Stimulated activated effector memory CD8-positive, alpha-beta T cell treated with anti-CD3 and anti-CD28 coated beads, Interleukin-12 subunit alpha, Interleukin-12 subunit beta, amount 100 ng/mL, for 72 hours (primary cell): Measurements from ENCODE around the gene MRPS12.

Experiments
- ATAC-seq: fragments of 150-1000 bp; cut with Tn5 transposase; 2 replicates; pipeline ENCODE4 v1.10.0; 2021
- DNase-seq, 2 donors: peaks; one replicate each; pipeline ENCODE4 v3.0.0; 2021 to 2022; ENCODE audit warnings: low spot score in 2 of 2
- H3K27ac Mint-ChIP-seq: one replicate; pipeline ENCODE4 v1.8.0; 2022; ENCODE audit warnings: mild to moderate bottlenecking, mixed read lengths
- H3K36me3 Mint-ChIP-seq: one replicate; pipeline ENCODE4 v1.8.0; 2022; ENCODE audit warnings: mild to moderate bottlenecking, mixed read lengths
- H3K4me1 Mint-ChIP-seq: one replicate; pipeline ENCODE4 v1.8.0; 2022; ENCODE audit warnings: mixed read lengths
- H3K4me3 Mint-ChIP-seq: one replicate; pipeline ENCODE4 v1.8.0; 2022; ENCODE audit warnings: mild to moderate bottlenecking, mixed read lengths
- H3K9me3 Mint-ChIP-seq: one replicate; pipeline ENCODE4 v1.8.0; 2022; ENCODE audit warnings: mixed read lengths

MRPS12 gene

DNA sequence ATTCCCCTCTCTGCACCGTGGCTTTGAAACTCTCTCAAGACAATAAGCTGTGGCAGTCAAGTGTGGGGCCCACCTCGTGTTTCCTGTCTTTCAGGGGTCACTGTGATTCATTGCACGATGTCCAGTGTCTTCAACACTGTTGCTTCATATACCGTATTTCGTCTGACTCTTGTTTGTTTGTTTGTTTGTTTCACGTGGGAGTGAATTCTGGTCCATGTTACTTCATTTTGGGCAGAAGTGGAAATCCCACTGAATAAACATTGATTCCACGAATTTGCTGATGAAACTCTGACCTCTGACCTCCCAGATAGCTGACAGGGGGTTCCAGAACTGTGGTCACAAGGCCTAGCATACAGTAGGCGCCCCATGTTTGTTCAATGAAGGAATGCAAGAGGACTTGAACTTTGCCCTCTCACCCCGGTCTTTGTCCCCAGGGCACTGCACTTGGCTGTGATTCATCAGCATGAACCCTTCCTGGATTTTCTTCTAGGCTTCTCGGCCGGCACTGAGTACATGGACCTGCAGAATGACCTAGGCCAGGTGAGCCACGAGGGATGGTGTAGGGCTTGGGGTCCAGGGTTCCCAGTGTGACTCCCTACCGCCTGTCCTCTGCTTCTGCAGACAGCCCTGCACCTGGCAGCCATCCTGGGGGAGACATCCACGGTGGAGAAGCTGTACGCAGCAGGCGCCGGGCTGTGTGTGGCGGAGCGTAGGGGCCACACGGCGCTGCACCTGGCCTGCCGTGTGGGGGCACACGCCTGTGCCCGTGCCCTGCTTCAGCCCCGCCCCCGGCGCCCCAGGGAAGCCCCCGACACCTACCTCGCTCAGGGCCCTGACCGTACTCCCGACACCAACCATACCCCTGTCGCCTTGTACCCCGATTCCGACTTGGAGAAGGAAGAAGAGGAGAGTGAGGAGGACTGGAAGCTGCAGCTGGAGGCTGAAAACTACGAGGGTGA, 25.9 kb upstream of the MRPS12 start:
- H3K9me3 Mint-ChIP-seq, result no peaks in the 10 kb centered on the region
- H3K4me1 Mint-ChIP-seq, result peaks cover 23% of the 10 kb centered on the region
- DNase-seq, result no peak
- ATAC-seq, result no peak
- peaks cover 86% of the 10 kb centered on the region for H3K36me3 Mint-ChIP-seq
- H3K4me3 Mint-ChIP-seq, result no peak overlapping the region
- peak overlapping the region; percentile 11 for H3K27ac Mint-ChIP-seq

DNA sequence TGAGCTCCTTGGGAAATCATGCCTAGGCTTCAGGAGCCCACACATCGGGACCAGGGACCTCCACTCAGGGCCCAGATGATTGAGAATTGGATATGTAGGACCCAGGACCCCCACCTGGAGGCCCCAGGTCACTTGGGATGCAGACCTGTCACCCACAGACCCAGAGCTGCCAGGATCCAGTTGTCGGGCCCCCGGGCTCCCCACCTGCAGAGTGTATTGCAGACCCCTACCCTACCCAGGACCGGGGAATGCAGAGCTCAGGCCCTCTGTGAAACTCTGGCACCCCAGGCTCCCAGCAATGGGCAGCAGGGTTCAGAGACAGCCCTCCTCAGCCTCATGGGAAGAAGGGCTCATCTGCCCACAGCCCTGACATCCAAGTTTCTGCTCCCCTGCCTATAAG, 25.1 kb upstream of the MRPS12 start:
- no peak for DNase-seq
- H3K4me3 Mint-ChIP-seq, result no peak overlapping the region
- peaks cover 79% of the 10 kb centered on the region for H3K36me3 Mint-ChIP-seq
- no peak overlapping the region for H3K27ac Mint-ChIP-seq
- H3K9me3 Mint-ChIP-seq, result no peaks in the 10 kb centered on the region
- ATAC-seq, result no peak
- H3K4me1 Mint-ChIP-seq, result peaks cover 22% of the 10 kb centered on the region

DNA sequence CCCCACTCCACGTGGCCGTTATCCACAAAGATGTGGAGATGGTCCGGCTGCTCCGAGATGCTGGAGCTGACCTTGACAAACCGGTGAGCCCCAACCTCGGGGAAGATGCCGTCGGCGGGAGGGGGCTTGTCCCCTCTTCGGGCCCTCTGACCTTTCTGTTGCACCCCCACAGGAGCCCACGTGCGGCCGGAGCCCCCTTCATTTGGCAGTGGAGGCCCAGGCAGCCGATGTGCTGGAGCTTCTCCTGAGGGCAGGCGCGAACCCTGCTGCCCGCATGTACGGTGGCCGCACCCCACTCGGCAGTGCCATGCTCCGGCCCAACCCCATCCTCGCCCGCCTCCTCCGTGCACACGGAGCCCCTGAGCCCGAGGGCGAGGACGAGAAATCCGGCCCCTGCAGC, 23.5 kb upstream of the MRPS12 start:
- DNase-seq (no peak), ATAC-seq (no peak)
- no peak overlapping the region for H3K4me3 Mint-ChIP-seq
- peak overlapping the region; percentile 81 for H3K27ac Mint-ChIP-seq
- no peaks in the 10 kb centered on the region for H3K9me3 Mint-ChIP-seq
- peaks cover 76% of the 10 kb centered on the region for H3K36me3 Mint-ChIP-seq
- peaks cover 21% of the 10 kb centered on the region for H3K4me1 Mint-ChIP-seq

DNA sequence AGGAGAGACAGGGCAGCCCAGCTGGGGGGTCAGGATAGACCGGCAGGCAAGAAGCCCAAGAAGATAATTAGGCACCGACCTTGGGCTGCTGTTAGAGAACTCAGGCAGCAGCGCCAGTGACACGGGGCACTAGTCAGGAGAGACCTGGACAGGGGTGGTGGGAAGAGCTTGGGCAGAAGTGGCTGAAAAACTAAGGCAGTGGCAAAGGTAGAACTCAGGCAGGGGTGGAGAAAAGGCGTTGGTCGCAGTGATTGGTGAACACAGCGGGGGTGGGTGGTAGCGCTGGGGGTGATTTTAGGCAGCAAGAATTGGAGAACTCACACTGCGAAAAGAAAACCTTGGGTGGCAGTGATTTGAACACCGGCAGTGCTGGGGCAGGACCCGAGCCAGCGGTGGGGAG, 23.1 kb upstream of the MRPS12 start:
- no peak overlapping the region for H3K4me3 Mint-ChIP-seq
- H3K27ac Mint-ChIP-seq, result peak overlapping the region; percentile 81
- peaks cover 72% of the 10 kb centered on the region for H3K36me3 Mint-ChIP-seq
- H3K9me3 Mint-ChIP-seq, result no peaks in the 10 kb centered on the region
- ATAC-seq (no peak), DNase-seq (no peak)
- peaks cover 25% of the 10 kb centered on the region for H3K4me1 Mint-ChIP-seq

DNA sequence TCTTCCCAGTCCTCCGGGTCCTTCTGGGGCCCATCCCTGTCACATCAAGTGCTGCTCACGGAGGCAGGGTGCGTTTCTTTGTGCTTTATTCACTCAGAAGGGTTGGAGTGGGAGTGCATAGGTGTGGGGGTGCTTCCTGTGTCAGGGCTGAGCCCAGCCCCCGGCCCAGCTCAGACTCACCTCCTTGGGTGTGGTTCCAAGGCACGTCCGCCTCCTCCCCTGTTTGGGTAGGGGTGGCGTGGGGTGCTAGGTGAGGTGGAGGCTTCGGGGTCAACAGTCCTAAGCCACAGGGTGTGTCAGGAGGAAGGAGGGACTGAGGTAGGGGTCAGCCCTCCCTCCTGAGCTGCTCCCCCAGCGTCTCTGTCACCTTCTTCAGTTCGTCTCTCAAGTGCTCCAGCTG, 21.8 kb upstream of the MRPS12 start:
- Mint-ChIP-seq H3K9me3 (no peaks in the 10 kb centered on the region), H3K27ac (peak overlapping the region; percentile 81), H3K36me3 (peaks cover 59% of the 10 kb centered on the region), H3K4me3 (no peak overlapping the region), H3K4me1 (peaks cover 31% of the 10 kb centered on the region)
- DNase-seq (no peak), ATAC-seq (no peak)

DNA sequence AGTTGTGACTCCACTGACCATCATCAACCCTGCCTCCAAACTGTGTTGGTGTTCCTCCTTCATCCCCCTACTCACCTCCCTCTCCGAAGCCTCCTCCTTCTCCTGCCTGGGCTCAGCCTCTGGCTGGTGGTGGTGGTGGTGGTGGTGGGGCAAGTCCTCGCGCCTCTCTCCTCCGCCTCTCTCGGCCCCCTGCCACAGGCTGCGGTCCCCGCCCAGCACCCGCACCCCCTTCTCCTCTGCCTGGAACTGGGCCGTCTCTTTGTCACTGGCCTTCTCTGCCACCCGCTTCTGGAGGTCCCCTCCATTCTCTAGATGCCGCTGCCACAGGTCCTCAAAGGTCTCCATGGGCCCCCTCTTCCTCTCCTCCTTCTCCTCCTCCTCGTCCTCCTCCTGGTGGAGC, 20.3 kb upstream of the MRPS12 start:
- Mint-ChIP-seq H3K4me1 (peaks cover 23% of the 10 kb centered on the region), H3K36me3 (peaks cover 44% of the 10 kb centered on the region), H3K27ac (peak overlapping the region; percentile 69), H3K9me3 (no peaks in the 10 kb centered on the region), H3K4me3 (no peak overlapping the region)
- DNase-seq, result no peak
- ATAC-seq, result no peak

DNA sequence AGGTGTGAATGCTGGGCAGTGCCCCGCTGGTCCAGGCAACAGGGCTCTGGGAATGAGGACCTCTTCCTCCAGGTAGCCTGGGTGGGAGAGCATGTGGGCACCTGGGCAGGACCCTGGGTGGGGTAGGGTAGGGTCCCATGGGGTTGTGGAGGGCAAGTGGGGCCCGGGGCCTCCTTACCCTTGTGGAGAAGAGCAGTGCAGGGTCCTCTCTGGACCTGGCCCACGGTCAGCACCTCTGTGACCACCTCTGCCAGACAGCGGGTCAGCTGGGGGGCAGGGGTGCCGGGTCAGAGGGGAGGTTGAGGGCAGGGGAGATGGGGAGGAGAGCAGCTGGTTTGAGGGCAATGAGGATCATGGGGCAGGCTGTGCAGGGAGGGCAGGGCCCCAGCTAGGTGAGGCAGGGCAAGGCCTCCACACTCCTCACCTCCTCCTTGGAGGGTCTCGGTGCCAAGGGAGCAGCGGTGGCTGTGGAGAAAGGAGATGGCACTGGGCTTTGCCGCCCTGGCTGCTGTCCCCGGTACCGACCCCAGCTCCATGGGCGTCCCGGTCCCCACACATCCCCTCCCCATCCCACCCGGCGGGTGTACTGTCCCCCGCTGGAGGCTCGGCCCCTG, 19.2 kb upstream of the MRPS12 start:
- Mint-ChIP-seq H3K36me3 (peaks cover 34% of the 10 kb centered on the region), H3K4me3 (no peak overlapping the region), H3K4me1 (peaks cover 23% of the 10 kb centered on the region), H3K9me3 (no peaks in the 10 kb centered on the region), H3K27ac (no peak overlapping the region)
- ATAC-seq (no peak), DNase-seq (no peak)

DNA sequence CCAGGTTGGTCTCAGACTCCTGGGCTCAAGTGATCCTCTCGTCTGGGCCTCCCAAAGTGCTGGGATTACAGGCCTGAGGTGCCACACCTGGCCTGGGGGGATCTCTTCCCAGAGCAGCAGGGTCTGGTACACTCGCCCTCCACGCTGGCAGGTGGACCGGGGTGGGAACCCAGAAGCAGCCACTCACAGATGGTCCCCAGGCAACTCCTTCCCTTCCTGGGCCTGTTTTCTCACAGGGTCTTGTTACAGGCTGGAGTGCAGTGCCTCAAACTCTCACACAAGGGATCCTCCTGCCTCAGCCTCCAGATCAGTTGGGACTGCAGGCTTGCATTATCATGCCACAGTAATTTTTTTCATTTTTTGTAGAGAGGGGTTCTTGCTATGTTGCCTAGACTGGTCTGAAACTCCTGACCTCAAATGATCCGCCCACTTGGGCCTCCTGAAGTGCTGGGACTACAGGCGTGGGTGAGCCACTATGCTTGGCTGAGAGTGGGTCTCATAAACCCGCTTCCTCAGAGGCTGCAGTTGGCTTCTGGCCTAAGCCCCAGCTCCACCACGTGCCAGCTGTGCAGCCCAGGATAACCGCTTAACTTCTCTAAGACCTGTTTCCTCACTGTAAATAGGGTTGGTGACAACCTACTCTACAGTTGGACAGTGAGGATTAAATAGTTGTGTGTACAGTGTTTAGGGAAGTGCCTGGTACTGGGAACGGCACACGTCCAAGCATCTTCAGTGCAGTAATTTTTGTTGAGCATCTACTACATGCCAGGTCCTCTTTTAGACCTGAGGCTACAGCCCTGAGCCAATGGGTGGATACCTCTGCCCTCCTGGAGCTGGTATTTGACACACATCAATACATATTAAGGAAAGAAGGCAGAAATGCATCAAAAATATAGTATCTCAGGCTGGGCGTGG, 17.9 kb upstream of the MRPS12 start:
- Mint-ChIP-seq H3K4me1 (peaks cover 16% of the 10 kb centered on the region), H3K9me3 (no peaks in the 10 kb centered on the region), H3K4me3 (no peak overlapping the region), H3K27ac (peak overlapping the region; percentile 67), H3K36me3 (peaks cover 20% of the 10 kb centered on the region)
- ATAC-seq (peak; percentile 48), DNase-seq (no peak)

DNA sequence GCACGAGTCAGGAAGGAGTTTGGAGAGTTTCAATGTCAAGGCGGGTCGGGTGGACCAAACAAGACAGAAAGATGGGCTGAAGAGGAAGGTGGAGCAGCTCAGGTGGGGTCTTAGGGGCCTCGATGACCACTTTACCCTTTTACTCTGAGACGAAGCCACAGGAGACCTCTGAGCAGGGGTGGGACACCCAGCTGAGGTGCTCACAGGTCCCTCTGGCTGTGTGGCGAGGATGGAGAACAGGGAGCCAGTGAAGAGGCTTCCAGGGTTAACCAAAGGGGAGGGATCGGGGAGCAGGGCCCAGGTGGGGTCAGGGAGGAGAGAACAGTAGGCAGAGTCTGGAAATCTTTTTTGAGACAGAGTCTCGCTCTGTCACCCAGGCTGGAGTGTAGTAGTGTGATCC, 16.8 kb upstream of the MRPS12 start:
- Mint-ChIP-seq H3K36me3 (peaks cover 9% of the 10 kb centered on the region), H3K9me3 (no peaks in the 10 kb centered on the region), H3K27ac (peak overlapping the region; percentile 69), H3K4me1 (peaks cover 15% of the 10 kb centered on the region), H3K4me3 (no peak overlapping the region)
- no peak for ATAC-seq
- no peak for DNase-seq

DNA sequence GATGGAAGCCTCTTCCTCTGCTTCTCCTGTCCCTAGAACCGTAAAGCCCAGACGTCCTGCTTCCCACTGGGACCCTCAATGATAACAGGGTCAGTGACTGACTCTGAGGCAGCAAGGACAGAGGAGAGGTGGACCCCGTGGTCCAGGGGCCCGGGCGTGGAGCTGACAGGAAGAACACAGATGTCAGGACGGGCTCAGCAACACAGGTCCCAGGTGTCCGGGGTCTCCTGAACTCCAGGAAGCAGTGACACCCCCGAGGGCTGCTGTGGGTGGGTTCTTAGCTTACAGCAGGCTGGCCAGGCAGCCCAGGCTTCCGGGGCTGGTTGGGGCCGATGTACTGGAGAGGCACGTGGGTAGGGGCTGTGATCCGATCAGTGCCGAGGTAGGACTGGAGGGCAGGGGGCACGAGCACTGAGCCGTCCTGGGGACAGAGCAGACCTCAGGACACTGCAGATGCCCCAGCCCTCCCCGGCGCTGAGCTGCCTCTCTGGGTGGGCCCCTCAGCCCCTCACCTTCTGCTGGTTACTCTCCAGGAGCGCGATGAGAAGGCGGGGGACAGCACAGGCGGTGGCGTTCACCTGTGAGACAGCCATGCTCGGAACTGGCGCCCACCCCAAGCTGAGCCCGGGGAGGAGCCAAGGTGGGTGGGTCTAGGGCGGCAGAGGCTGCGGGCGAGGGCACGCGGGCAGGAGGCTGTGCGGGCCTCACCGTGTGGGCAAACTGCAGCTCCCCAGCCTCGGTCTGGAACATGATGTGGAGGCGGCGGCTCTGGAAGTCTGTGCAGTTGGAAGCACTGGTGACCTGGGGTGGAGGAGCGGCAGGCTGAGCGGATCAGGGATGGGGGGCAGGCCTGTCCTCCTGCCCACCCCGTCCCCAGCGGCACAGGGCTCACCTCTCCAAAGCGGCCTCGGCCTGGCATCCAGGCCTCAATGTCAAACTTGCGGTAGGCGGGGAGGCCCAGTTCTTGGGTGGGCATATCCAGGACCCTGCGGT, 15.1 kb upstream of the MRPS12 start:
- no peak for ATAC-seq
- H3K4me3 Mint-ChIP-seq, result no peak overlapping the region
- no peaks in the 10 kb centered on the region for H3K9me3 Mint-ChIP-seq
- H3K4me1 Mint-ChIP-seq, result peaks cover 13% of the 10 kb centered on the region
- peaks cover 4% of the 10 kb centered on the region for H3K36me3 Mint-ChIP-seq
- peak overlapping the region; percentile 69 for H3K27ac Mint-ChIP-seq
- no peak for DNase-seq

DNA sequence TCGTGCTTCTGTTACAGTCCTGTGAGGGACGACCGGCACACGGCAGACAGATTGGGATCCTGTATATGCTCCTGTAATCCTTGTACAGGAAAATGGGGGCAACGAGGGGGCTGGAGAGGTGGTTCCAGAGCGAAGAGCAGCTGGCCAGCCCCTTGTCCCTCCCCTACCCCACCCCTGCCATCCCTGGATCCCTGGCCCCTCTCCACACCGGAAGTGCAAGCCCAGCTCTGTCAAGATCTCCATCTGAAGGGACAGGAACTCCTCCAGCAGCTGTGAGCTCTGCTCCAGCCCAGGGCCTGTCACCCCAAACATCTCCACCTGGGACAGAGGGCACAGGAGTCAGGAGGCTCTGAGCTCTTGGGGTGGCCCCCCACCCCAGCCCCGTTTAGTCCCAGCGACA, 13.2 kb upstream of the MRPS12 start:
- Mint-ChIP-seq H3K4me3 (no peak overlapping the region), H3K27ac (peak overlapping the region; percentile 38), H3K36me3 (peaks cover 9% of the 10 kb centered on the region), H3K9me3 (no peaks in the 10 kb centered on the region), H3K4me1 (peaks cover 8% of the 10 kb centered on the region)
- no peak for ATAC-seq
- DNase-seq, result no peak

DNA sequence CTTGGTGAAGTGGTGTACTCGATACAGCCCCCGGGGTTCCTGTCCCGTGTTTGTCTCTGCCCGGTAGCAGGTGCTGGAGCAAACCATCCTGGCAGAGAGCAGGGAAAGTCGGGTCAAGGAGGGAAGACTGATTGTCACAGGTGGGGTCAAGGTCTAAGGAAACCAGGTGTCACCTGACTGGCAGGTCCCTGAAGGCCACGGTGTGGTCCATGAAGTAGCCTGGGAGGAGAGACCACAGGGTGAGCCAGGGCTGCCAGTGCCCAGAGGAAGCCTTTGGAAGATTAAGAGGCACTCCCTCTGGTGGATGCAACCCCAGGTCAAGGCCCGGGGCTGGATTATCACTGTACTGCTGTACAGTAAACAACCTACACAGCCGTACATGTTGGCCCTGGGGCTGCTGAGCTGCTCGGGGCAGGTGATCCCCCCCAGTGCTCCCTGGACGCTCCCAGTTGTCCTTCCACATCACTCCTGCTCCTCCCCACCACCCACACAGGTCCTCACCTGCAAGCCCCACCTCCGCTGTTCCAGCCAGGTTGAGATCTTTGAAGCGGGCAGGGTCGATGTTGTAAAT, 12.7 kb upstream of the MRPS12 start:
- H3K36me3 Mint-ChIP-seq, result peaks cover 9% of the 10 kb centered on the region
- peak overlapping the region; percentile 38 for H3K27ac Mint-ChIP-seq
- H3K4me1 Mint-ChIP-seq, result peaks cover 3% of the 10 kb centered on the region
- no peak for ATAC-seq
- H3K9me3 Mint-ChIP-seq, result no peaks in the 10 kb centered on the region
- H3K4me3 Mint-ChIP-seq, result no peak overlapping the region
- no peak for DNase-seq

DNA sequence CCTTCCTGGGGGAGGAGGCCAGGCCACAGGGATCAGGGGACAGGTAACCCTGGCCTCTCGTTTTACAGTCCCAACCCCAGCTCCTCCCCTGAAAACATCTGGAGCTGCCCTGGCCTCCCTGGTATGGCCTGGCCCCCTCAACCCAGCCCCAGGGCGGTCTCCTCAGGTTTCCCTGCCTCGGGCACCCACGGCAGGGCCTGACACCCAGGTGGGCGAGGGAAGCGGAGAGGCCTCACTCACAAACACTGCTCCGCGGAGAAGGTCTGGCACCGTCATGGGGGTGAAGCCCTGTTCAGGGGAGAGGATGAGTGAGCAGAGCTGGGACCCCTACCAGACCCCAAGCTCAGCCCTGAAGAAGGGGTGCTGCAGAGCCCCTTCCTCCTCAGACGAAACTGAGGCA, 12.2 kb upstream of the MRPS12 start:
- ATAC-seq, result no peak
- Mint-ChIP-seq H3K9me3 (no peaks in the 10 kb centered on the region), H3K27ac (no peak overlapping the region), H3K36me3 (peaks cover 11% of the 10 kb centered on the region), H3K4me1 (no peaks in the 10 kb centered on the region), H3K4me3 (no peak overlapping the region)
- no peak for DNase-seq
